ENCODE data around the gene LBHD2. TPM values are rescaled to one million over a fixed set of nuclear protein-coding genes. Genes with fewer than 3 reads are reported as not detected.

The LBHD2 gene
- total RNA-seq, 1 experiment from 2014 or later: not detected

DNA sequence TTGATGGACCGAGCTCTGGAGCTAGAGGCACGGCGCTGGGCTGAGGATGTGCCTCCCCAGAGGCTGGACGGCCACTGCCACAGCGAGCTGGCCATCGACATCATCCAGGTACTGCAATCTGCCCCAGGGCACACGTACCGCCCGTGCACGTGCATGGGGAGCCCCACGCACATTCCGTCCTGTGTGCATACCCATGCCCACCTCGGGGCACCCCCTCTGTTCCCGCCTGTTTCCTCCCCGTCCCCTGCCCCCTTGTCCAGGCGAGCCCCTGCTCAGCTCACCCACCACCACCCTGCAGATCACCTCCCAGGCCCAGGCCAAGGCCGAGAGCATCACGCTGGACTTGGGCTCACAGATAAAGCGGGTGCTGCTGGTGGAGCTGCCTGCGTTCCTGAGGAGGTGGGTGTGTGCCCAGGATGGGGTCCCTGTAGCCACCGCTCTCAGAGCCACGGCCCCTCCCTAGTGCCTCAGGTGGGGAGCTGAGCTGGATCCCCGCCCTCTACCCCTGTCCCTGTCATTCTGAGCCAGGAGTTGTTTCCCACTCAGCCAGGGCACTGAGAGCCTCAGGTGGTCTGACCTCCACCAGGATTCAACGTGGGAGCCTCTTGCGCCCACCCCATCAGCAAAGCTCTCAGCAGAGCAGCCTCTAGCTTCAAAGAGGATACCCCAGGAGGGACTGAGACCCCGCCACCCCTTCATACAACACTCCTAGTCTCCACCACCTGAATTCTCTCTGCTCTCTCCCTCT is 46.2 kb downstream of the LBHD2 start:
- Histone ChIP-seq H4K20me1 (ENCODE audit: insufficient read depth) (no peaks in the 10 kb centered on the region), H3K9ac (ENCODE audit: low read length) (no peak overlapping the region), H3K4me2 (ENCODE audit: low read length) (no peak overlapping the region), H3K9me3 (ENCODE audit: control insufficient read depth in 1 of 2, insufficient read depth in 1 of 2, low read depth in 1 of 2, low read length in 2 of 2) (no peaks in the 10 kb centered on the region), H3K4me3 (replicated peaks in 1 of 2; ENCODE audit: low read depth in 1 of 2, low read length in 2 of 2) (no peak overlapping the region), H3K36me3 (ENCODE audit: control insufficient read depth in 1 of 2, insufficient read depth in 2 of 2, low read length in 2 of 2) (peaks cover 8 to 18% of the 10 kb centered on the region in 2 experiments; a peak in 1 of 4 replicates), H3K27ac (ENCODE audit: low read depth, low read length) (no peak overlapping the region), H3K79me2 (ENCODE audit: insufficient read depth, low read length) (no peaks in the 10 kb centered on the region; the same call in 1 of the 2 replicates), H3K4me1 (ENCODE audit: control insufficient read depth in 1 of 2, insufficient read depth in 2 of 2, low read length in 2 of 2) (peaks cover 18 to 27% of the 10 kb centered on the region in 2 experiments), H3K9me2 (ENCODE audit: insufficient read depth) (no peaks in the 10 kb centered on the region), H3K27me3 (ENCODE audit: insufficient read depth, low read length) (no peaks in the 10 kb centered on the region), H2AFZ (ENCODE audit: low read depth, low read length, poor library complexity, severe bottlenecking) (no peak overlapping the region)
- no peak for DNase-seq (ENCODE audit: low read depth, low spot score)
- ChIA-PET RAD21 (ENCODE audit: low non-redundant PET in 1 of 2, low total read pairs in 2 of 2, uncharacterized antibody in 2 of 2, unreplicated experiment in 2 of 2) (interaction anchor here in 1 of 2 experiments (1.3 kb wide), 1 partner anchor 25 kb away, joined by 3 read pairs; no protein-coding TSS in a partner anchor), POLR2A (no interaction called here), CTCF (interaction anchor here (1.8 to 3.1 kb wide), 2 partner anchors 11 to 25 kb away, joined by 7 to 9 read pairs; no protein-coding TSS in a partner anchor)
- intact Hi-C loops (cut with micrococcal nuclease): no loop called here
- no TSS peak for BruUV-seq (replicated peaks)
- ATAC-seq: no peak
- TF ChIP-seq ELF1 (IDR thresholded peaks at IDR 0.05; ENCODE audit: borderline replicate concordance, low read depth) (no peak), EZH2 (IDR thresholded peaks at IDR 0.05) (no peak), RAD21 (IDR thresholded peaks at IDR 0.05; ENCODE audit: low read depth) (no peak), JUND (IDR thresholded peaks at IDR 0.05) (no peak), SIN3A (IDR thresholded peaks at IDR 0.05; ENCODE audit: low read depth) (no peak), ZFX (IDR thresholded peaks at IDR 0.05) (no peak)

DNA sequence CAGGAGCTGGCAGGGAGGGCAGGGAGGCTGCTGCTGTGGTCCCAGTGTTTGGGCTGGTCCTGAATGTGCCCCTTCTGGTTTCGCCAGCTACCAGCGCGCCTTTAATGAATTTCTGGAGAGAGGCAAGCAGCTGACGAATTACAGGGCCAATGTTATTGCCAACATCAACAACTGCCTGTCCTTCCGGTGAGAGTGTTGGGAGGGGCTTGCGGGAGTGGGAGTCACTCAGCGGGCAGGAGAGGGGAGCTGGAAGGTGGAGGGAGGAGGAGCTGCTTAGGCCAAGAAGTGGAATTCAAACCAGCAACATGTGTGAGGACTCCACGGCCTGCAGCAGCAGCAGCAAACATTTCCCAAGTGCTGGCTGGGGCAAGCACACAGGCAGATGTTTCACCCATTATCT is 47.0 kb downstream of the LBHD2 start:
- Histone ChIP-seq H3K27ac (ENCODE audit: low read depth, low read length) (no peak overlapping the region), H3K4me2 (ENCODE audit: low read length) (no peak overlapping the region), H3K79me2 (ENCODE audit: insufficient read depth, low read length) (no peaks in the 10 kb centered on the region), H3K4me1 (ENCODE audit: control insufficient read depth in 1 of 2, insufficient read depth in 2 of 2, low read length in 2 of 2) (peaks cover 19 to 29% of the 10 kb centered on the region in 2 experiments), H3K4me3 (replicated peaks in 1 of 2; ENCODE audit: low read depth in 1 of 2, low read length in 2 of 2) (no peak overlapping the region), H3K9ac (ENCODE audit: low read length) (no peak overlapping the region), H3K27me3 (ENCODE audit: insufficient read depth, low read length) (no peaks in the 10 kb centered on the region), H3K9me2 (ENCODE audit: insufficient read depth) (no peaks in the 10 kb centered on the region), H3K36me3 (ENCODE audit: control insufficient read depth in 1 of 2, insufficient read depth in 2 of 2, low read length in 2 of 2) (peaks cover 8 to 18% of the 10 kb centered on the region in 2 experiments; a peak in 1 of 4 replicates), H4K20me1 (ENCODE audit: insufficient read depth) (no peaks in the 10 kb centered on the region), H3K9me3 (ENCODE audit: control insufficient read depth in 1 of 2, insufficient read depth in 1 of 2, low read depth in 1 of 2, low read length in 2 of 2) (no peaks in the 10 kb centered on the region), H2AFZ (ENCODE audit: low read depth, low read length, poor library complexity, severe bottlenecking) (no peak overlapping the region)
- BruUV-seq (replicated peaks): no TSS peak
- no peak for ATAC-seq
- ChIA-PET RAD21 (ENCODE audit: low non-redundant PET in 1 of 2, low total read pairs in 2 of 2, uncharacterized antibody in 2 of 2, unreplicated experiment in 2 of 2) (interaction anchor here (1.0 to 1.3 kb wide), 2 partner anchors 25 to 26 kb away, joined by 3 read pairs; no protein-coding TSS in a partner anchor), CTCF (interaction anchor here (1.8 to 3.1 kb wide), 2 partner anchors 10 to 26 kb away, joined by 7 to 9 read pairs; no protein-coding TSS in a partner anchor), POLR2A (no interaction called here)
- intact Hi-C loops (cut with micrococcal nuclease): no loop called here
- DNase-seq (ENCODE audit: low read depth, low spot score): no peak
- TF ChIP-seq SIN3A (IDR thresholded peaks at IDR 0.05; ENCODE audit: low read depth): no peak
- TF ChIP-seq ZNF274 (IDR thresholded peaks at IDR 0.05; ENCODE audit: low read depth, low read length): no peak
